Cardiac fibroblast (primary cell): Measurements from ENCODE around the gene POGK.

Source experiments
- DNase-seq, 2 donors: peaks; one replicate each; pipeline versions ENCODE4 v3.0.0 to v3.0.0-alpha.2; 2010; ENCODE audit warnings: low read depth in 2 of 2
- H3K4me3 ChIP-seq, 2 donors: replicated peaks in 1 of 2; 1 replicate in 1 of 2; 2 replicates in 1 of 2; pipeline ENCODE4 v1.5.1; 2011; ENCODE audit warnings: low read depth in 2 of 2, low read length in 2 of 2, mild to moderate bottlenecking in 2 of 2, moderate library complexity in 1 of 2
- CTCF ChIP-seq: IDR thresholded peaks from one replicate; pipeline ENCODE4 v1.5.1; 2011; ENCODE audit warnings: low read depth, mild to moderate bottlenecking, low read length, inconsistent platforms

The POGK gene

GRCh38 chr1:166900987-166901386, 61.7 kb downstream of the POGK start:
- no peak for TF ChIP-seq CTCF
- no peak overlapping the region for H3K4me3 ChIP-seq
- no peak for DNase-seq

DNA sequence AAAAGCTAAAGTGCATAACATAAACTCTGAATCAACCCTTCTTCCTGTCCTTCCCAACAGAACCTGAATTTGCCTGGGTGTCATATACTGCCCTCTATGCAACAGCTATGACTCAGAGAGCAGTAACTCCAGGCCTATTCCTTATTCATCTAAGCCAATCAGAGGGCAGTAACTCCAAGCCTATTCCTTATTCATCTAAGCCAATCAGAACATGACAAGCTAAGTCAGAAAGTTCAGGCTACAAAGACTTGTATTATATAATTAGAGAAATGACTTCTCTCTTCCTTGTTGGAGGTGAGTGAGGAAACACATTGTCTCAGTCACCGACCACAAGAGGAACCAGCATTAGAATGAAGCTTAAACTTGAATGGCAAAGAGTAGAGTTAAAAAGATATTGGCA, 63.0 kb downstream of the POGK start:
- H3K4me3 ChIP-seq, result no peak overlapping the region
- DNase-seq, result peak in 1 of 2 donors; percentile 56
- no peak for TF ChIP-seq CTCF

DNA sequence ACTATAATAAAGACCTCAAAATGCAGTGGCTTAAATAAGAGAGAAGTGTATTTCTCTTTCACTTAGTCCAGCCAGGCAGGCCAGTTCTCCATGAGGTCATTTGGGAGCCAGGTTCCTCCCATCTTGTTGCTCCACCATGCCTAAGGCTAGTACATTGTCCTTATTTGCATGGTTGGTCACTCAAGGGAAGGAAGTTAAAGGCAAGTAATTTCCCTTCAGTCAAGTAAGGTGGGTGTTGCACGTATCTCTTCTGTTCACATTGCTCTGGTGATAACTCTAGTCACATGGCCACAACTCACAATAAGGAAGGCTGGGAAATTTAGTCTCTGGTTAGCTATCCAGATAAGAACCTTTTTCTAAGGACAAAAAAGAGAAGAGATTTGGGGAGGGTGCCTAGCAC, 64.0 kb downstream of the POGK start:
- no peak overlapping the region for H3K4me3 ChIP-seq
- TF ChIP-seq CTCF, result no peak
- DNase-seq, result no peak

DNA sequence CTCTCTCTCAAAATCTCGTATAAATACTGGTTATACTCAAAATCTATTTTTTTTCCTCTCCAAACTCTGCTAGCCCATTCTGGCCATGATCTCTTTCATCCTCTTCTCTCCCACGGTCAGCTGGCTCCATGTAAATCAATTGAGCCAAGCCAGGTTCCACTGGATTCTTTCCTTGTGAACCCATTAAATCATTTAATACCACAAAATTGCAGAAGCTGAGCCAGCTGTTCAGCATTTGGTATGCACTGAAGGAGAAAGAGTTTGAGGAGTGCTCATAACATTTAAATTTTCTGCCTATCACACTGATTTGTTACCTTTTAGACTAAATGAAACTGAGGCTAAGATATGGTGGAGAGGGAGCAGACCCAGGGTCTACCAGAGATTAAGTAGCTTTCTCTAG, 65.9 kb downstream of the POGK start:
- TF ChIP-seq CTCF, result no peak
- no peak for DNase-seq
- H3K4me3 ChIP-seq, result no peak overlapping the region

GRCh38 chr1:166905900-166906299, 66.6 kb downstream of the POGK start:
- peak; percentile 31 to 47 for DNase-seq
- no peak for TF ChIP-seq CTCF
- H3K4me3 ChIP-seq, result no peak overlapping the region
